GM19324 (cell line): ENCODE measurements around the gene ARHGEF11.

Source experiments
- ATAC-seq: cut with Tn5 transposase; IDR thresholded peaks from one replicate; pipeline ENCODE4 v1.9.1; 2021; ENCODE audit warnings: mild to moderate bottlenecking, moderate library complexity; ENCODE audit not compliant: unreplicated experiment, low FRiP score

ARHGEF11 gene

GRCh38 chr1:156912861-156913808 lies 132.4 kb downstream of the ARHGEF11 start:
- no peak for ATAC-seq

GRCh38 chr1:156912310-156912709 lies 133.2 kb downstream of the ARHGEF11 start:
- ATAC-seq: no peak

GRCh38 chr1:156911577-156912298 lies 133.8 kb downstream of the ARHGEF11 start:
- no peak for ATAC-seq

GRCh38 chr1:156910309-156910782 lies 135.2 kb downstream of the ARHGEF11 start:
- ATAC-seq: no peak

GRCh38 chr1:156909671-156910070 lies 135.9 kb downstream of the ARHGEF11 start:
- no peak for ATAC-seq

- ATAC-seq: no peak
Measured at GRCh38 chr1:156908955-156909354, 136.6 kb downstream of the ARHGEF11 start.

- no peak for ATAC-seq
Measured at GRCh38 chr1:156908541-156908940, 137.0 kb downstream of the ARHGEF11 start.

- no peak for ATAC-seq
Measured at GRCh38 chr1:156906206-156906906, 139.2 kb downstream of the ARHGEF11 start.

- no peak for ATAC-seq
Measured at GRCh38 chr1:156905651-156906050, 139.9 kb downstream of the ARHGEF11 start.

- ATAC-seq: no peak
Measured at GRCh38 chr1:156905176-156905575, 140.4 kb downstream of the ARHGEF11 start.

- ATAC-seq: no peak
Measured at GRCh38 chr1:156904187-156904959, 141.2 kb downstream of the ARHGEF11 start.

GRCh38 chr1:156903328-156904091 lies 142.0 kb downstream of the ARHGEF11 start:
- ATAC-seq: no peak

GRCh38 chr1:156901966-156902915 lies 143.3 kb downstream of the ARHGEF11 start:
- ATAC-seq: no peak

- ATAC-seq: no peak
Measured at GRCh38 chr1:156901590-156901900, 144.0 kb downstream of the ARHGEF11 start.

GRCh38 chr1:156900896-156901589 lies 144.5 kb downstream of the ARHGEF11 start:
- no peak for ATAC-seq

- ATAC-seq: no peak
Measured at GRCh38 chr1:156899956-156900718, 145.4 kb downstream of the ARHGEF11 start.
